22Rv1 (cell line): ENCODE measurements around the gene SETD9.

ENCODE experiments used
- H3K27ac ChIP-seq: fragments of 450-650 bp; 2 replicates; pipeline ENCODE4 v1.5.1; 2017
- CTCF ChIP-seq: fragments of 450-650 bp; IDR thresholded peaks from 2 replicates; pipeline ENCODE4 v1.5.1; 2017; ENCODE audit warnings: mild to moderate bottlenecking
- ZFX ChIP-seq: fragments of 450-650 bp; IDR thresholded peaks from 2 replicates; pipeline ENCODE4 v1.6.1; 2017; ENCODE audit warnings: antibody characterized with exemption, borderline replicate concordance

SETD9 gene

GRCh38 chr5:56934325-56934724, 24.9 kb downstream of the SETD9 start:
- H3K27ac ChIP-seq, result no peak overlapping the region
- TF ChIP-seq CTCF, result no peak
- no peak for TF ChIP-seq ZFX

GRCh38 chr5:56938858-56939257, 29.5 kb downstream of the SETD9 start:
- no peak overlapping the region for H3K27ac ChIP-seq
- TF ChIP-seq CTCF (no peak), ZFX (no peak)

- no peak for TF ChIP-seq ZFX
- no peak for TF ChIP-seq CTCF
Measured at GRCh38 chr5:56941981-56942380, 32.6 kb downstream of the SETD9 start.

GRCh38 chr5:56947052-56947451, 37.7 kb downstream of the SETD9 start:
- TF ChIP-seq CTCF (no peak), ZFX (no peak)
- no peak overlapping the region for H3K27ac ChIP-seq

More at GRCh38 chr5:56941981-56942380, 32.6 kb downstream of the SETD9 start:
- H3K27ac ChIP-seq, result no peak overlapping the region

- no peak for TF ChIP-seq ZFX
- no peak for TF ChIP-seq CTCF
- no peak overlapping the region for H3K27ac ChIP-seq
Measured at GRCh38 chr5:56950626-56951125, 41.3 kb downstream of the SETD9 start.

GRCh38 chr5:56951126-56951945, 41.9 kb downstream of the SETD9 start:
- peak; percentile 17; the same call in 1 of the 2 replicates for TF ChIP-seq CTCF
- TF ChIP-seq ZFX, result no peak
- peak overlapping the region; percentile 67 for H3K27ac ChIP-seq

- peak within 1 kb of the TSS; percentile 67 for H3K27ac ChIP-seq
- no peak for TF ChIP-seq ZFX
- TF ChIP-seq CTCF, result no peak
Measured at GRCh38 chr5:56951946-56952691, 42.7 kb downstream of the SETD9 start, which contains the start of gene MIER3. Gene MIER3, minus strand, starts transcription at chr5:56952123. Its CDS starts 21 bp downstream, at chr5:56952102.
